Measurements from ENCODE around the gene GABARAP. TPM values are rescaled to one million over a fixed set of nuclear protein-coding genes. Genes with fewer than 3 reads are reported as not detected.

GABARAP gene
- polyA plus RNA-seq, 1 of the 3 experiments (the other 2 are of a cell fraction) = 585 TPM

DNA sequence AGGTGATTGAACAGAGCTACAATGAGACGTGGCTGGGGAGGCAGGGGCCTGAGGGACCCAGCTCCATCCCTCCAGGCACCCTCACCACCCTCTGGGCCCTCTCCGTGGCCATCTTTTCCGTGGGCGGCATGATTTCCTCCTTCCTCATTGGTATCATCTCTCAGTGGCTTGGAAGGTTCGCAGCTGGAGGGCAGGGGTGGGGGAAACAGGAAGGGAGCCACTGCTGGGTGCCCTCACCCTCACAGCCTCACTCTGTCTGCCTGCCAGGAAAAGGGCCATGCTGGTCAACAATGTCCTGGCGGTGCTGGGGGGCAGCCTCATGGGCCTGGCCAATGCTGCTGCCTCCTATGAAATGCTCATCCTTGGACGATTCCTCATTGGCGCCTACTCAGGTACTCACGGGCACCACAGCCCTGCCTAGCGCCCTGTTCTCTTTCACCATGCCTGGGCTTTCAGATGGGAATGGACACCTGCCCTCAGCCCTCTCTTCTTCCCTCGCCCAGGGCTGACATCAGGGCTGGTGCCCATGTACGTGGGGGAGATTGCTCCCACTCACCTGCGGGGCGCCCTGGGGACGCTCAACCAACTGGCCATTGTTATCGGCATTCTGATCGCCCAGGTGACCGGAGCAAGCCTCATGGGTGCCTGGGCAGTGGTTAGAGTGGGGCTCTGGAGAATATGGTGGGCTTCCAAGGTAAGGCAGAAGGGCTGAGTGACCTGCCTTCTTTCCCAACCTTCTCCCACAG, 41.4 kb upstream of the GABARAP start:
- H2AFZ ChIP-seq (ENCODE audit: low read depth) = no peak overlapping the region
- H3K27me3 ChIP-seq (ENCODE audit: insufficient read depth) = peaks cover 6% of the 10 kb centered on the region; the same call in 1 of the 2 replicates
- no peaks in the 10 kb centered on the region for H3K9me2 ChIP-seq
- H3K4me1 ChIP-seq (ENCODE audit: control insufficient read depth in 1 of 2, insufficient read depth in 2 of 2, low read depth in 1 of 2, low read length in 1 of 2) = peaks cover 6 to 18% of the 10 kb centered on the region in 2 experiments; a peak in 2 of 4 replicates
- peak; percentile 15 for DNase-seq
- CTCF ChIA-PET = interaction anchor here (1.6 to 8.8 kb wide), 3 partner anchors 9 to 40 kb away, joined by 4 to 169 read pairs (median 34); no protein-coding TSS in a partner anchor
- H3F3A ChIP-seq (replicated peaks; ENCODE audit: insufficient read depth) = peaks cover 15% of the 10 kb centered on the region
- no peak overlapping the region for H3K4me2 ChIP-seq
- no peak overlapping the region for H3K9ac ChIP-seq
- 86% methylated on average over 16 of the region's 18 CpGs for WGBS (ENCODE audit: low lambda C conversion rate)
- no peaks in the 10 kb centered on the region for H3K36me3 ChIP-seq (replicated peaks in 1 of 2; ENCODE audit: control insufficient read depth in 1 of 2, insufficient read depth in 2 of 2, low read length in 1 of 2)
- no peak overlapping the region for H3K27ac ChIP-seq (ENCODE audit: low read depth in 2 of 2, low read length in 1 of 2)
- TF ChIP-seq JUND (IDR thresholded peaks at IDR 0.05) (no peak), TAF1 (IDR thresholded peaks at IDR 0.05; ENCODE audit: borderline replicate concordance, low read depth, low read length) (no peak), CTCF (IDR thresholded peaks at IDR 0.05) (no peak), FOXM1 (IDR thresholded peaks at IDR 0.05; ENCODE audit: low read depth) (no peak), CHD2 (IDR thresholded peaks at IDR 0.05; ENCODE audit: low read length, partially characterized antibody) (no peak), POLR2AphosphoS5 (IDR thresholded peaks at IDR 0.05; ENCODE audit: low read depth, low read length) (no peak), FOSL2 (IDR thresholded peaks at IDR 0.05; ENCODE audit: borderline replicate concordance, low read depth) (no peak), ELF1 (IDR thresholded peaks at IDR 0.05) (no peak), MXI1 (IDR thresholded peaks at IDR 0.05; ENCODE audit: low read depth, low read length) (no peak), RAD21 (IDR thresholded peaks at IDR 0.05; ENCODE audit: low read length) (no peak), YY1 (IDR thresholded peaks at IDR 0.05; ENCODE audit: low read depth) (no peak), SIN3A (IDR thresholded peaks at IDR 0.05; ENCODE audit: borderline replicate concordance, low read depth, low read length) (no peak), USF2 (IDR thresholded peaks at IDR 0.05; ENCODE audit: borderline replicate concordance, low read depth, low read length) (no peak), NRF1 (IDR thresholded peaks at IDR 0.05; ENCODE audit: low read depth, low read length) (no peak)
- TF ChIP-seq, protein P1, sequence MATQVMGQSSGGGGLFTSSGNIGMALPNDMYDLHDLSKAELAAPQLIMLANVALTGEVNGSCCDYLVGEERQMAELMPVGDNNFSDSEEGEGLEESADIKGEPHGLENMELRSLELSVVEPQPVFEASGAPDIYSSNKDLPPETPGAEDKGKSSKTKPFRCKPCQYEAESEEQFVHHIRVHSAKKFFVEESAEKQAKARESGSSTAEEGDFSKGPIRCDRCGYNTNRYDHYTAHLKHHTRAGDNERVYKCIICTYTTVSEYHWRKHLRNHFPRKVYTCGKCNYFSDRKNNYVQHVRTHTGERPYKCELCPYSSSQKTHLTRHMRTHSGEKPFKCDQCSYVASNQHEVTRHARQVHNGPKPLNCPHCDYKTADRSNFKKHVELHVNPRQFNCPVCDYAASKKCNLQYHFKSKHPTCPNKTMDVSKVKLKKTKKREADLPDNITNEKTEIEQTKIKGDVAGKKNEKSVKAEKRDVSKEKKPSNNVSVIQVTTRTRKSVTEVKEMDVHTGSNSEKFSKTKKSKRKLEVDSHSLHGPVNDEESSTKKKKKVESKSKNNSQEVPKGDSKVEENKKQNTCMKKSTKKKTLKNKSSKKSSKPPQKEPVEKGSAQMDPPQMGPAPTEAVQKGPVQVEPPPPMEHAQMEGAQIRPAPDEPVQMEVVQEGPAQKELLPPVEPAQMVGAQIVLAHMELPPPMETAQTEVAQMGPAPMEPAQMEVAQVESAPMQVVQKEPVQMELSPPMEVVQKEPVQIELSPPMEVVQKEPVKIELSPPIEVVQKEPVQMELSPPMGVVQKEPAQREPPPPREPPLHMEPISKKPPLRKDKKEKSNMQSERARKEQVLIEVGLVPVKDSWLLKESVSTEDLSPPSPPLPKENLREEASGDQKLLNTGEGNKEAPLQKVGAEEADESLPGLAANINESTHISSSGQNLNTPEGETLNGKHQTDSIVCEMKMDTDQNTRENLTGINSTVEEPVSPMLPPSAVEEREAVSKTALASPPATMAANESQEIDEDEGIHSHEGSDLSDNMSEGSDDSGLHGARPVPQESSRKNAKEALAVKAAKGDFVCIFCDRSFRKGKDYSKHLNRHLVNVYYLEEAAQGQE (IDR thresholded peaks at IDR 0.05; ENCODE audit: low read depth, low read length) = no peak
- TF ChIP-seq, protein P2, sequence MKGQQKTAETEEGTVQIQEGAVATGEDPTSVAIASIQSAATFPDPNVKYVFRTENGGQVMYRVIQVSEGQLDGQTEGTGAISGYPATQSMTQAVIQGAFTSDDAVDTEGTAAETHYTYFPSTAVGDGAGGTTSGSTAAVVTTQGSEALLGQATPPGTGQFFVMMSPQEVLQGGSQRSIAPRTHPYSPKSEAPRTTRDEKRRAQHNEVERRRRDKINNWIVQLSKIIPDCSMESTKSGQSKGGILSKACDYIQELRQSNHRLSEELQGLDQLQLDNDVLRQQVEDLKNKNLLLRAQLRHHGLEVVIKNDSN (IDR thresholded peaks at IDR 0.05; ENCODE audit: borderline replicate concordance, low read depth) = no peak
- no peak overlapping the region for H3K4me3 ChIP-seq (ENCODE audit: low read depth in 2 of 2, low read length in 1 of 2)
- H4K20me1 ChIP-seq (ENCODE audit: insufficient read depth) = no peaks in the 10 kb centered on the region
- no peaks in the 10 kb centered on the region for H3K79me2 ChIP-seq (ENCODE audit: insufficient read depth)
- POLR2A ChIA-PET = no interaction called here
- no peaks in the 10 kb centered on the region for H3K9me3 ChIP-seq
